SJCRH30 (cell line): ENCODE results near the gene BBS9. TPM values are rescaled to one million over a fixed set of nuclear protein-coding genes. Genes with fewer than 3 reads are reported as not detected.
"Not testable (repeated sequence)": the region's sequence is repeated elsewhere in the genome, so short reads cannot be mapped to it uniquely, and the experiment has no call there.

ENCODE experiments used
- DNase-seq, 2 experiments: peaks; one replicate each; pipeline ENCODE4 v3.0.0-alpha.2; 2015 to 2020
- H3K27ac ChIP-seq: fragments of 250-450 bp; sonication (Bioruptor Pico); 2 replicates; pipeline ENCODE4 v1.5.1; 2020; ENCODE audit warnings: mild to moderate bottlenecking, moderate library complexity
- H3K27me3 ChIP-seq: fragments of 250-450 bp; sonication (Bioruptor Pico); 2 replicates; pipeline ENCODE4 v1.5.1; 2020; ENCODE audit warnings: mild to moderate bottlenecking, moderate library complexity
- H3K36me3 ChIP-seq: fragments of 250-450 bp; sonication (Bioruptor Pico); 2 replicates; pipeline ENCODE4 v1.5.1; 2020; ENCODE audit warnings: mild to moderate bottlenecking, moderate library complexity
- H3K4me1 ChIP-seq: fragments of 250-450 bp; sonication (Bioruptor Pico); 2 replicates; pipeline ENCODE4 v1.5.1; 2020; ENCODE audit warnings: mild to moderate bottlenecking, moderate library complexity
- H3K4me3 ChIP-seq: fragments of 250-450 bp; sonication (Bioruptor Pico); 2 replicates; pipeline ENCODE4 v1.5.1; 2020; ENCODE audit warnings: mild to moderate bottlenecking, moderate library complexity
- H3K9me3 ChIP-seq: fragments of 250-450 bp; sonication (Bioruptor Pico); replicated peaks from 2 replicates; pipeline ENCODE4 v1.5.1; 2020; ENCODE audit warnings: mild to moderate bottlenecking, moderate library complexity
- total RNA-seq: library from RNA; depleted of rRNA; stranded (reverse); fragments of >200 nt; shearing (Covaris generic); gene quantifications from 2 replicates; pipeline ENCODE4 v1.2.3, GENCODE V29; 2014

Gene BBS9
- total RNA-seq, 1 experiment from 2014 or later = 9.3 TPM

DNA sequence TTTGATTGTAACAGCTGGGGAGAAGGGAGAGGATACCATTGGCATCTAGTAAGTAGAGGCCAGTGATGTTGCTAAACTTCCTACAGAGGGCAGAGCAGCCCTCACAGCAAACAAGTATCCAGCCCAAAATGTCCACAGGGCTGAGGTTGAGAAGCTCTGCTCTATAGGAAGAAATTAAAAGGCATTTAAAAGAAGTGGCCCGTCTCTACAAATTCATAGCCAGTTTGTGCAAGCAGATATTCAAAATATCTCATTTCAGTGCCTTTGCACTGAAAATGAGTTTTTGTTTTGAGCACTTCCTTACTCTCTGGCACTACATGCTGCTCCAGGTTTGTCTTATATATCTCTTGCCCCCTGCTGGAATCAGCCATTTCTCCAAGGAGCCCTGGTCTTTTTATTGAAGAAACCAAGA, 330.0 kb downstream of the BBS9 start:
- no peaks in the 10 kb centered on the region for H3K9me3 ChIP-seq
- no peak overlapping the region for H3K27ac ChIP-seq
- no peak overlapping the region for H3K4me3 ChIP-seq
- H3K27me3 ChIP-seq = no peaks in the 10 kb centered on the region
- DNase-seq = peak; percentile 53 to 76
- no peaks in the 10 kb centered on the region for H3K36me3 ChIP-seq
- no peaks in the 10 kb centered on the region for H3K4me1 ChIP-seq

DNA sequence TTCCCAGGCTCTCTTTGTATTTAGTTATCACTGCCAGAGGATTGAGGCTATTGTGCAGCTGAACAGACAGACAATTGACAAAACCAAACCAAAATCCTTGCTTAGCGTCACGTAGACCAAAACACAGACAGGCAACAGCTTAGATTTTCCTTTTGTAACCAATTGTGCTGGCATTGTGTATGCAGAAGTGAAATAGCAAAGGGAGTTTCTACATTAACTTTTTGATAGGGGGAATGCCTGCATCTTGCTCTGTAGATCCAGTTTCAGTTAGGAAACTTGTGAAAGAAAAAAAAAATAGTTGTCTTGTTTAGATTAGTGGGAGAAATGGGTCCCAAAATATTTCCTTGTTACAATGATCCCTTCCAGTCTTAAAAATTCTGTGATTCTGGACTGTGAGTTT, 333.8 kb downstream of the BBS9 start:
- H3K9me3 ChIP-seq = no peaks in the 10 kb centered on the region
- no peaks in the 10 kb centered on the region for H3K36me3 ChIP-seq
- DNase-seq = no peak
- H3K4me1 ChIP-seq = no peaks in the 10 kb centered on the region
- H3K27me3 ChIP-seq = no peaks in the 10 kb centered on the region
- H3K4me3 ChIP-seq = no peak overlapping the region
- H3K27ac ChIP-seq = no peak overlapping the region

DNA sequence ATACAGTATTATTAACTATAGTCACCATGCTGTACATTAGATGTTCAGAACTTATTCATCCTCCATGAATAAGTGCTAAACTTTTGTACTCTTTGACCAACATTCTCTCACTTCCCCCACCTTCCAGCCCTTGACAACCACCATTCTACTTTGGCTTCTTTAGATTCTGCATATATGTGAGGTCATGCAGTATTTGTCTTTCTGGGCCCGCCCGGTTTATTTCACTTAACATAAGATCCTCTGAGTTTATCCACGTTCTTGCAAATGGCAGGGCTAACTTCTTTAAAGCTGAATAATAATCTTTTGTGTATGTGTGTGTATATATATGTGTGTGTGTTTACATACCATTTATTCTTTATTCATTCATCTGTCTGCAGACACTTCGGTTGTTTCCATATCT, 336.8 kb downstream of the BBS9 start:
- Histone ChIP-seq H3K4me1 (no peaks in the 10 kb centered on the region), H3K4me3 (no peak overlapping the region), H3K9me3 (no peaks in the 10 kb centered on the region), H3K27ac (no peak overlapping the region), H3K36me3 (no peaks in the 10 kb centered on the region), H3K27me3 (no peaks in the 10 kb centered on the region)
- no peak for DNase-seq

DNA sequence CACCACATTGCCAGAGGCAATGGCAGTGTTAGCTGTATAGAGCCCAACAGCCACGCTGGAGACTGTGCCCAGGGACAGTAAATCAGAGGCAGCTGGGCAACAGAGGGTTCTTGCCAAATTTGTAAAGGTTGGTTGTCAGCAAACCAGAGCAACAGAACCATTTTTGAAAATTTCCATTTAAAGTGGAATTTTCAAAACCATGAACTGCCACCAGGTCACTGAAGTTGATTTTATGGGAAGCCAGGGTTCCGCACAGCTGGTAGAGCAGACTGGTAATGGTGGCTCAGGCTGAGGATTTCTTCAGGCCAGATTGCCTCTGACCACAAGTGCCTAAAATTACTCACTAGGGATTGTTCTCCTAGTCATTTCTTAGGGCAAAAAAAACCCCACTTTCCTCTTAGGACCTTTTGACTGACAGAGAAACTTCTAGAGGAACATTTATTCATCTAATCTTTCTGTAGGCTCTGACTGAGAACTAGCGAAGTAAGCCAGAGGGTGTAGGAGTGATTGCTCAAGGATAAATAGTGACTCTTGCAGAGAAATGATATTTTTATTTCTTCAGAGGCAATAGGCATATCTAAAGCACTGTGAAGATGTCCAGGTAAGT, 342.4 kb downstream of the BBS9 start:
- no peak overlapping the region for H3K4me3 ChIP-seq
- H3K27me3 ChIP-seq = no peaks in the 10 kb centered on the region
- H3K27ac ChIP-seq = no peak overlapping the region
- H3K9me3 ChIP-seq = no peaks in the 10 kb centered on the region
- no peaks in the 10 kb centered on the region for H3K36me3 ChIP-seq
- no peaks in the 10 kb centered on the region for H3K4me1 ChIP-seq
- DNase-seq = no peak

DNA sequence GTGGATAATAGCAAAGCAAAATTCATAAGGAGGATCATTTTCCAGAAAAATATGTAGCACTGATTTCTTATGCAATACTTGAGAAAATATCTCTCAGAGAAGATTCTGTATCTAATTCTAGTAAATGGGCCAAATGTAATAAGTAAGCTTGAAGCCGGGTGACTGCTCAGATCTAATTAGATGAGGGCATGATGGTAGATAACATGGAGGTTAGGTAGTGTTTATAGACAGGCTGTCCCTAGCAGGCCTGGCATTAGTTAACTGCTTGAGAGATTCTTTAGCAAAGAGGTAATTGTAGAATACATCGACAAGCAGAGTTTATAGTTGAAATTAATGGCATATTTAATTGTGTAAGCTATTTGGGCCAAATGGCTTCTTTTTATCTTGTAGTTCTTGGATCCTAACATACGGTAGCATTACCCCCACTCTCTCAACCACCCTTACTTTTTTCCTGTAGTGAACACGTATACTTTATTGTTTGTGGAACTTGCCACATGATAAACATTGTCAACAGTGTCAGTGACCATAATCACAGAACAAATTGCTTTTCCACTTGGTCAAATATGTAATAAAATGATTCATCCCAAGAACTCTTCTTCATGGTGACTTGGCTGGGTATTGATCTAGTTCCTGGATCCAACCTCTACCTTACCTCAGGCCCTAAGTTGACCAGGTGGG, 343.1 kb downstream of the BBS9 start:
- H3K4me1 ChIP-seq = no peaks in the 10 kb centered on the region
- H3K4me3 ChIP-seq = no peak overlapping the region
- H3K27me3 ChIP-seq = no peaks in the 10 kb centered on the region
- no peak for DNase-seq
- H3K27ac ChIP-seq = no peak overlapping the region
- H3K36me3 ChIP-seq = no peaks in the 10 kb centered on the region
- no peaks in the 10 kb centered on the region for H3K9me3 ChIP-seq

GRCh38 chr7:33477719-33478480, 348.5 kb downstream of the BBS9 start:
- H3K4me3 ChIP-seq = no peak overlapping the region
- no peaks in the 10 kb centered on the region for H3K9me3 ChIP-seq
- DNase-seq = no peak
- H3K4me1 ChIP-seq = no peaks in the 10 kb centered on the region
- no peaks in the 10 kb centered on the region for H3K27me3 ChIP-seq
- H3K27ac ChIP-seq = no peak overlapping the region
- H3K36me3 ChIP-seq = no peaks in the 10 kb centered on the region

DNA sequence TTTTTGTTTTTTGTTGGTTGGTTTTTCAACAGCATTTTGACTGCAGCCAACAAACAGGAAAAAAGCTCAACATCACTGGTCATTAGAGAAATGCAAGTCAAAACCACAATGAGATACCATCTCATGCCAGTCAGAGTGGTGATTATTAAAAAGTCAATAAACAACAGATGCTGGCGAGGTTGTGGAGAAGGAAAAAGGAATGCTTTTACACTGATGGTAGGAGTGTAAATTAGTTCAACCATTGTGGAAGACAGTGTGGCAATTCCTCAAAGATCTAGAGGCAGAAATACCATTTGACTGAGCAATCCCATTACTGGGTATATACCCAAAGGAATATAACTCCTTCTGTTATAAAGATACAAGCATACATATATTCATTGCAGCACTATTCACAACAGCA, 355.1 kb downstream of the BBS9 start:
- H3K4me3 ChIP-seq, DNase-seq, H3K27ac ChIP-seq, H3K36me3 ChIP-seq, H3K27me3 ChIP-seq, H3K4me1 ChIP-seq, H3K9me3 ChIP-seq: not testable (repeated sequence)

- Histone ChIP-seq H3K27ac (no peak overlapping the region), H3K27me3 (no peaks in the 10 kb centered on the region), H3K4me1 (no peaks in the 10 kb centered on the region), H3K4me3 (no peak overlapping the region), H3K36me3 (no peaks in the 10 kb centered on the region), H3K9me3 (no peaks in the 10 kb centered on the region)
- no peak for DNase-seq
Measured at GRCh38 chr7:33485747-33486493, 356.6 kb downstream of the BBS9 start.

DNA sequence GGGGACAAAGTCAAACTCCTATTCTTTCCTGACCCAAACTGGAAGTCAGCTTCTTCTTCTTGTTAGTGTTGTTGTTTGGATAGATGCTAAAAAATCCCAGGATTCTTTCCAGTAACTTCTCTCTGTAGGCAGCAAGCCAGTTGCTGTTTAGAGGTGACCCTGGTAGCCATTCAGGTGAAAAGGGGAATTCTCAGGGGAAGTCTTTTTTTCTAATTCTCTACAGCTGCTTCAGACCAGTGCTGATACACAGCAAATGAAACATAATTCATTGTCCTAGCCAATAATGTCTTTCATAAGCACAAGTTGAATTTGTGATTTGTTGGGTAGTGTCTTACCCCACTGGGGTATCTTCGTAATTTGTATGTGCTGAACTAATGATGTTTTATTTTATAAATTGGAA, 357.3 kb downstream of the BBS9 start:
- Histone ChIP-seq H3K27ac (no peak overlapping the region), H3K4me1 (no peaks in the 10 kb centered on the region), H3K36me3 (no peaks in the 10 kb centered on the region), H3K27me3 (no peaks in the 10 kb centered on the region), H3K9me3 (no peaks in the 10 kb centered on the region), H3K4me3 (no peak overlapping the region)
- DNase-seq = no peak

- Histone ChIP-seq H3K4me1 (no peaks in the 10 kb centered on the region), H3K27ac (no peak overlapping the region), H3K27me3 (no peaks in the 10 kb centered on the region), H3K4me3 (no peak overlapping the region), H3K36me3 (no peaks in the 10 kb centered on the region), H3K9me3 (no peaks in the 10 kb centered on the region)
- no peak for DNase-seq
Measured at GRCh38 chr7:33487998-33488682, 358.8 kb downstream of the BBS9 start.

- no peaks in the 10 kb centered on the region for H3K36me3 ChIP-seq
- no peaks in the 10 kb centered on the region for H3K9me3 ChIP-seq
- no peak overlapping the region for H3K27ac ChIP-seq
- no peaks in the 10 kb centered on the region for H3K27me3 ChIP-seq
- no peak for DNase-seq
- no peaks in the 10 kb centered on the region for H3K4me1 ChIP-seq
- no peak overlapping the region for H3K4me3 ChIP-seq
Measured at GRCh38 chr7:33494474-33494873, 365.1 kb downstream of the BBS9 start.

GRCh38 chr7:33495207-33495606, 365.8 kb downstream of the BBS9 start:
- Histone ChIP-seq H3K4me1 (no peaks in the 10 kb centered on the region), H3K36me3 (no peaks in the 10 kb centered on the region), H3K27me3 (no peaks in the 10 kb centered on the region), H3K4me3 (no peak overlapping the region), H3K27ac (no peak overlapping the region), H3K9me3 (no peaks in the 10 kb centered on the region)
- DNase-seq = no peak

GRCh38 chr7:33497051-33497450, 367.7 kb downstream of the BBS9 start:
- no peak overlapping the region for H3K27ac ChIP-seq

More at GRCh38 chr7:33497051-33497450, 367.7 kb downstream of the BBS9 start:
- Histone ChIP-seq H3K4me1 (no peaks in the 10 kb centered on the region), H3K4me3 (no peak overlapping the region), H3K36me3 (no peaks in the 10 kb centered on the region), H3K27me3 (no peaks in the 10 kb centered on the region), H3K9me3 (no peaks in the 10 kb centered on the region)
- DNase-seq = no peak
